GM12872 (cell line): ENCODE data around the gene CEP70.

Experiments
- CTCF ChIP-seq: IDR thresholded peaks from 3 replicates; pipeline ENCODE4 v1.5.1; 2011; ENCODE audit warnings: low read depth, mild to moderate bottlenecking, low read length, moderate library complexity; ENCODE audit not compliant: insufficient read depth

CEP70 gene

GRCh38 chr3:138578141-138578540 lies 15.9 kb downstream of the CEP70 start:
- TF ChIP-seq CTCF: no peak

- no peak for TF ChIP-seq CTCF
Observed at GRCh38 chr3:138573138-138573537, 20.9 kb downstream of the CEP70 start.

GRCh38 chr3:138569090-138569489 lies 25.0 kb downstream of the CEP70 start:
- TF ChIP-seq CTCF: no peak

GRCh38 chr3:138567403-138567802 lies 26.7 kb downstream of the CEP70 start:
- no peak for TF ChIP-seq CTCF

GRCh38 chr3:138560501-138560900 lies 33.6 kb downstream of the CEP70 start:
- no peak for TF ChIP-seq CTCF

- TF ChIP-seq CTCF: no peak
Observed at GRCh38 chr3:138559134-138559533, 34.9 kb downstream of the CEP70 start.

- TF ChIP-seq CTCF: no peak
Observed at GRCh38 chr3:138549179-138549977, 44.7 kb downstream of the CEP70 start.
